Raji (cell line): ENCODE measurements around the gene NRBF2.

Experiments used
- POLR2A ChIP-seq: IDR thresholded peaks from 2 replicates; pipeline ENCODE4 v1.6.1; 2011; ENCODE audit warnings: low read depth, low read length, control low read depth; ENCODE audit not compliant: insufficient read depth

The NRBF2 gene

GRCh38 chr10:63133056-63133820, at the start of gene NRBF2:
Gene NRBF2 (plus strand): TSS chr10:63133328. CDS start chr10:63133471, 143 bp downstream.
- peak; percentile 97 for TF ChIP-seq POLR2A

GRCh38 chr10:63083904-63084689, 49.0 kb upstream of the NRBF2 start:
- no peak for TF ChIP-seq POLR2A

- TF ChIP-seq POLR2A, result no peak
Observed at GRCh38 chr10:63084690-63085382, 48.3 kb upstream of the NRBF2 start.

- no peak for TF ChIP-seq POLR2A
Observed at GRCh38 chr10:63093227-63093626, 39.9 kb upstream of the NRBF2 start.

- TF ChIP-seq POLR2A, result no peak
Observed at GRCh38 chr10:63094405-63094804, 38.7 kb upstream of the NRBF2 start.

- no peak for TF ChIP-seq POLR2A
Observed at GRCh38 chr10:63094881-63095280, 38.2 kb upstream of the NRBF2 start.

GRCh38 chr10:63099734-63100133, 33.4 kb upstream of the NRBF2 start:
- TF ChIP-seq POLR2A, result no peak

- TF ChIP-seq POLR2A, result no peak
Observed at GRCh38 chr10:63103971-63104409, 29.1 kb upstream of the NRBF2 start.

- TF ChIP-seq POLR2A, result no peak
Observed at GRCh38 chr10:63105225-63106110, 27.7 kb upstream of the NRBF2 start.

GRCh38 chr10:63106111-63106755, 26.9 kb upstream of the NRBF2 start:
- no peak for TF ChIP-seq POLR2A

- no peak for TF ChIP-seq POLR2A
Observed at GRCh38 chr10:63107943-63108437, 25.1 kb upstream of the NRBF2 start.

GRCh38 chr10:63110940-63111339, 22.2 kb upstream of the NRBF2 start:
- TF ChIP-seq POLR2A, result no peak

- TF ChIP-seq POLR2A, result no peak
Observed at GRCh38 chr10:63114031-63114814, 18.9 kb upstream of the NRBF2 start.
